DMS79 (cell line): Measurements from ENCODE around the gene SLIT3.
A peak's percentile ranks its signal among the peaks of the same experiment; 100 is the strongest.

Source experiments
- DNase-seq: peaks from one replicate; lab custom pipeline; 2025; lab: John Stamatoyannopoulos, UW

Gene SLIT3

GRCh38 chr5:169299191-169299662, 1.7 kb downstream of the SLIT3 start:
- DNase-seq = no peak

GRCh38 chr5:169298193-169298592, 2.7 kb downstream of the SLIT3 start:
- DNase-seq = no peak

- DNase-seq = no peak
Measured at GRCh38 chr5:169296419-169297143, 4.4 kb downstream of the SLIT3 start.

GRCh38 chr5:169295306-169295705, 5.6 kb downstream of the SLIT3 start:
- DNase-seq = no peak

GRCh38 chr5:169294621-169295020, 6.3 kb downstream of the SLIT3 start:
- no peak for DNase-seq

GRCh38 chr5:169291877-169292276, 9.1 kb downstream of the SLIT3 start:
- DNase-seq = no peak

- DNase-seq = peak; percentile 4
Measured at GRCh38 chr5:169290895-169291294, 10.0 kb downstream of the SLIT3 start.

- no peak for DNase-seq
Measured at GRCh38 chr5:169289520-169289919, 11.4 kb downstream of the SLIT3 start.

- no peak for DNase-seq
Measured at GRCh38 chr5:169288066-169288930, 12.6 kb downstream of the SLIT3 start.

- DNase-seq = no peak
Measured at GRCh38 chr5:169287529-169287928, 13.4 kb downstream of the SLIT3 start.

- DNase-seq = no peak
Measured at GRCh38 chr5:169286572-169287300, 14.2 kb downstream of the SLIT3 start.

GRCh38 chr5:169283887-169284286, 17.1 kb downstream of the SLIT3 start:
- no peak for DNase-seq

- no peak for DNase-seq
Measured at GRCh38 chr5:169281625-169282024, 19.3 kb downstream of the SLIT3 start.

GRCh38 chr5:169280696-169281095, 20.2 kb downstream of the SLIT3 start:
- no peak for DNase-seq

GRCh38 chr5:169280286-169280685, 20.7 kb downstream of the SLIT3 start:
- DNase-seq = no peak

GRCh38 chr5:169279125-169279524, 21.8 kb downstream of the SLIT3 start:
- DNase-seq = no peak

GRCh38 chr5:169273881-169274280, 27.1 kb downstream of the SLIT3 start:
- DNase-seq = no peak

- DNase-seq = no peak
Measured at GRCh38 chr5:169273451-169273850, 27.5 kb downstream of the SLIT3 start.

GRCh38 chr5:169272731-169273427, 28.1 kb downstream of the SLIT3 start:
- peak; percentile 96 for DNase-seq

- no peak for DNase-seq
Measured at GRCh38 chr5:169272111-169272510, 28.8 kb downstream of the SLIT3 start.

GRCh38 chr5:169270827-169271226, 30.1 kb downstream of the SLIT3 start:
- DNase-seq = peak; percentile 4

- DNase-seq = no peak
Measured at GRCh38 chr5:169268019-169268418, 32.9 kb downstream of the SLIT3 start.
